LNCAP (cell line): ENCODE results near the gene CYGB.

ENCODE experiments used
- CTCF ChIP-seq: fragments of 450-650 bp; IDR thresholded peaks from 2 replicates; pipeline ENCODE4 v1.5.1; 2017; ENCODE audit warnings: mild to moderate bottlenecking

Gene CYGB

GRCh38 chr17:76537578-76538280 is at the start of gene CYGB:
TSS of gene CYGB (minus strand) at chr17:76537709. CDS start at chr17:76537542, 167 bp downstream.
- TF ChIP-seq CTCF = no peak

- TF ChIP-seq CTCF = no peak
These were observed 49.4 kb upstream of the CYGB start for GRCh38 chr17:76586741-76587487.

- TF ChIP-seq CTCF = peak; percentile 32; the same call in 1 of the 2 replicates
These were observed 48.4 kb upstream of the CYGB start, which contains the start of gene ST6GALNAC2 for GRCh38 chr17:76585649-76586593. TSS of gene ST6GALNAC2 (minus strand) at chr17:76585860. CDS start at chr17:76585808, 52 bp downstream.

GRCh38 chr17:76585033-76585648 is 47.6 kb upstream of the CYGB start:
- TF ChIP-seq CTCF = no peak

- no peak for TF ChIP-seq CTCF
These were observed 47.0 kb upstream of the CYGB start for GRCh38 chr17:76584427-76585032.

- no peak for TF ChIP-seq CTCF
These were observed 45.2 kb upstream of the CYGB start for GRCh38 chr17:76582660-76583059.
